Endothelial cell (in vitro differentiated cells): ENCODE results near the gene PTF1A. TPM values are rescaled to one million over a fixed set of nuclear protein-coding genes. Genes with fewer than 3 reads are reported as not detected.

ENCODE experiments used
- DNase-seq: peaks from one replicate; pipeline ENCODE4 v3.0.0; 2021; ENCODE audit warnings: low spot score
- H3K27ac Mint-ChIP-seq: one replicate; pipeline ENCODE4 v1.8.0; 2021; ENCODE audit warnings: mixed read lengths, inconsistent platforms; ENCODE audit not compliant: unreplicated experiment
- H3K27me3 Mint-ChIP-seq: one replicate; pipeline ENCODE4 v1.8.0; 2021; ENCODE audit warnings: mild to moderate bottlenecking, moderate library complexity, mixed read lengths, inconsistent platforms; ENCODE audit not compliant: unreplicated experiment
- H3K36me3 Mint-ChIP-seq: one replicate; pipeline ENCODE4 v1.8.0; 2021; ENCODE audit warnings: mild to moderate bottlenecking, low read depth, mixed read lengths, inconsistent platforms; ENCODE audit not compliant: unreplicated experiment
- H3K4me1 Mint-ChIP-seq: one replicate; pipeline ENCODE4 v1.8.0; 2021; ENCODE audit warnings: mild to moderate bottlenecking, mixed read lengths, inconsistent platforms; ENCODE audit not compliant: unreplicated experiment
- H3K4me3 Mint-ChIP-seq: one replicate; pipeline ENCODE4 v1.8.0; 2021; ENCODE audit warnings: mild to moderate bottlenecking, mixed read lengths, inconsistent platforms; ENCODE audit not compliant: unreplicated experiment
- H3K9me3 Mint-ChIP-seq: one replicate; pipeline ENCODE4 v1.8.0; 2021; ENCODE audit warnings: mixed read lengths, inconsistent platforms; ENCODE audit not compliant: unreplicated experiment
- CTCF ChIP-seq: fragments of 200-600 bp; sonication (generic); IDR thresholded peaks from one replicate; pipeline ENCODE4 v1.5.0; 2021; ENCODE audit warnings: antibody characterized with exemption; ENCODE audit not compliant: unreplicated experiment
- total RNA-seq: library from RNA; stranded (reverse); fragmentation: NEBNext Ultra II Directional; extraction: Animal tissue kit (Norgen Biotek cat#: 25700); gene quantifications from one replicate; pipeline ENCODE4 v1.2.1, GENCODE V29; 2021; ENCODE audit not compliant: unreplicated experiment

PTF1A gene
- total RNA-seq, 1 donor from 2014 or later = not detected

GRCh38 chr10:23186697-23187096, 5.4 kb upstream of the PTF1A start:
- no peaks in the 10 kb centered on the region for H3K9me3 Mint-ChIP-seq
- peaks cover 9% of the 10 kb centered on the region for H3K4me1 Mint-ChIP-seq
- no peak for DNase-seq
- peaks cover 23% of the 10 kb centered on the region for H3K27me3 Mint-ChIP-seq
- H3K36me3 Mint-ChIP-seq = no peaks in the 10 kb centered on the region
- TF ChIP-seq CTCF = no peak
- H3K4me3 Mint-ChIP-seq = no peak overlapping the region
- no peak overlapping the region for H3K27ac Mint-ChIP-seq

- Mint-ChIP-seq H3K4me3 (no peak overlapping the region), H3K36me3 (no peaks in the 10 kb centered on the region), H3K27ac (no peak overlapping the region), H3K4me1 (peaks cover 9% of the 10 kb centered on the region), H3K27me3 (peaks cover 23% of the 10 kb centered on the region), H3K9me3 (no peaks in the 10 kb centered on the region)
- TF ChIP-seq CTCF = no peak
- no peak for DNase-seq
Observed at GRCh38 chr10:23187155-23187554, 5.0 kb upstream of the PTF1A start.

GRCh38 chr10:23189024-23189423, 3.1 kb upstream of the PTF1A start:
- Mint-ChIP-seq H3K9me3 (no peaks in the 10 kb centered on the region), H3K4me1 (peaks cover 11% of the 10 kb centered on the region), H3K27me3 (peaks cover 29% of the 10 kb centered on the region), H3K27ac (no peak overlapping the region), H3K36me3 (peaks cover 4% of the 10 kb centered on the region), H3K4me3 (no peak overlapping the region)
- TF ChIP-seq CTCF = no peak
- no peak for DNase-seq

GRCh38 chr10:23190872-23191763, 994 bp upstream of the PTF1A start:
- no peak overlapping the region for H3K27ac Mint-ChIP-seq
- H3K36me3 Mint-ChIP-seq = peaks cover 4% of the 10 kb centered on the region
- DNase-seq = no peak
- H3K4me3 Mint-ChIP-seq = peak overlapping the region; percentile 56
- H3K27me3 Mint-ChIP-seq = peaks cover 36% of the 10 kb centered on the region
- H3K9me3 Mint-ChIP-seq = no peaks in the 10 kb centered on the region
- TF ChIP-seq CTCF = no peak
- H3K4me1 Mint-ChIP-seq = peaks cover 14% of the 10 kb centered on the region

- peaks cover 45% of the 10 kb centered on the region for H3K27me3 Mint-ChIP-seq
- peaks cover 14% of the 10 kb centered on the region for H3K4me1 Mint-ChIP-seq
- no peaks in the 10 kb centered on the region for H3K9me3 Mint-ChIP-seq
- no peak overlapping the region for H3K4me3 Mint-ChIP-seq
- DNase-seq = no peak
- peaks cover 4% of the 10 kb centered on the region for H3K36me3 Mint-ChIP-seq
- no peak overlapping the region for H3K27ac Mint-ChIP-seq
- no peak for TF ChIP-seq CTCF
Observed at GRCh38 chr10:23192712-23193434, 761 bp downstream of the PTF1A start.
